ENCODE measurements around the gene CRHR2.
"Not testable (repeated sequence)": the region's sequence is repeated elsewhere in the genome, so short reads cannot be mapped to it uniquely, and the experiment has no call there.

CRHR2 gene

GRCh38 chr7:30682212-30683083 lies at the start of gene CRHR2:
Gene CRHR2 (minus strand): TSS chr7:30682456. CDS start chr7:30682280, 176 bp downstream.
- DNase-seq (ENCODE audit: low spot score): peak; percentile 32

- DNase-seq (ENCODE audit: low spot score): no peak
These were observed 49.3 kb upstream of the CRHR2 start for GRCh38 chr7:30731581-30731980.

GRCh38 chr7:30730996-30731395 lies 48.7 kb upstream of the CRHR2 start:
- DNase-seq (ENCODE audit: low spot score): no peak

GRCh38 chr7:30730097-30730496 lies 47.8 kb upstream of the CRHR2 start:
- no peak for DNase-seq (ENCODE audit: low spot score)

- DNase-seq (ENCODE audit: low spot score): no peak
These were observed 47.4 kb upstream of the CRHR2 start for GRCh38 chr7:30729642-30730041.

- no peak for DNase-seq (ENCODE audit: low spot score)
These were observed 46.4 kb upstream of the CRHR2 start for GRCh38 chr7:30728591-30729100.

- peak; percentile 74 for DNase-seq (ENCODE audit: low spot score)
These were observed 45.0 kb upstream of the CRHR2 start for GRCh38 chr7:30727061-30727945.

- no peak for DNase-seq (ENCODE audit: low spot score)
These were observed 44.2 kb upstream of the CRHR2 start for GRCh38 chr7:30726296-30727006.

- DNase-seq (ENCODE audit: low spot score): no peak
These were observed 41.5 kb upstream of the CRHR2 start for GRCh38 chr7:30723776-30724175.

GRCh38 chr7:30722671-30723070 lies 40.4 kb upstream of the CRHR2 start:
- no peak for DNase-seq (ENCODE audit: low spot score)

- no peak for DNase-seq (ENCODE audit: low spot score)
These were observed 39.9 kb upstream of the CRHR2 start for GRCh38 chr7:30722187-30722586.

- DNase-seq (ENCODE audit: low spot score): no peak
These were observed 39.0 kb upstream of the CRHR2 start for GRCh38 chr7:30721211-30721610.

GRCh38 chr7:30719434-30719833 lies 37.2 kb upstream of the CRHR2 start:
- not testable (repeated sequence) for DNase-seq (ENCODE audit: low spot score)

- no peak for DNase-seq (ENCODE audit: low spot score)
These were observed 34.9 kb upstream of the CRHR2 start for GRCh38 chr7:30717181-30717580.

GRCh38 chr7:30714129-30714528 lies 31.9 kb upstream of the CRHR2 start:
- no peak for DNase-seq (ENCODE audit: low spot score)

GRCh38 chr7:30713392-30713791 lies 31.1 kb upstream of the CRHR2 start:
- DNase-seq (ENCODE audit: low spot score): no peak

- DNase-seq (ENCODE audit: low spot score): no peak
These were observed 28.4 kb upstream of the CRHR2 start for GRCh38 chr7:30710669-30711068.

GRCh38 chr7:30709549-30709948 lies 27.3 kb upstream of the CRHR2 start:
- no peak for DNase-seq (ENCODE audit: low spot score)

- DNase-seq (ENCODE audit: low spot score): peak; percentile 60
These were observed 26.7 kb upstream of the CRHR2 start for GRCh38 chr7:30708983-30709382.

- DNase-seq (ENCODE audit: low spot score): no peak
These were observed 26.2 kb upstream of the CRHR2 start for GRCh38 chr7:30708412-30708811.

- DNase-seq (ENCODE audit: low spot score): peak; percentile 34
These were observed 25.4 kb upstream of the CRHR2 start for GRCh38 chr7:30707391-30708357.
